A673 (cell line): ENCODE results near the gene DIDO1.

Experiments
- CTCF ChIP-seq: fragments of 300-800, 200-600 bp; sonication (generic); conservative IDR thresholded peaks from 2 replicates; pipeline ENCODE4 v1.5.1; 2017; ENCODE audit warnings: low read depth, mild to moderate bottlenecking, antibody characterized with exemption, low read length, moderate library complexity, mixed read lengths
- EZH2 ChIP-seq: fragments of 200-600 bp; sonication (generic); IDR thresholded peaks from 2 replicates; pipeline ENCODE4 v1.6.1; 2017; ENCODE audit warnings: borderline replicate concordance, low read depth, mild to moderate bottlenecking, mixed read lengths, antibody characterized with exemption, low read length; ENCODE audit not compliant: poor library complexity, severe bottlenecking

GRCh38 chr20:62906647-62907375, 19.5 kb downstream of the DIDO1 start:
- TF ChIP-seq CTCF, result no peak
- TF ChIP-seq EZH2, result no peak
